Measurements from ENCODE around the gene MIPOL1. TPM values are rescaled to one million over a fixed set of nuclear protein-coding genes. Genes with fewer than 3 reads are reported as not detected.

The MIPOL1 gene
- total and polyA plus RNA-seq, 9 of the 15 experiments (the other 6 are each of a cell fraction or from before 2014, with no cell fraction given): 6.7 to 21.9 (median 12.4) TPM

- ChIA-PET POLR2A (no interaction called here), CTCF (ENCODE audit: low intra/inter-chr PET ratio) (no interaction called here)
- H3K9me3 ChIP-seq (replicated peaks; ENCODE audit: control insufficient read depth, insufficient read depth, low read depth, low read length): no peaks in the 10 kb centered on the region
- intact Hi-C loops (cut with micrococcal nuclease): no loop called here
- 5% methylated on average over 2 of the region's 2 CpGs for WGBS (ENCODE audit: insufficient coverage, low coverage, missing lambda C conversion rate)
- H3K4me1 ChIP-seq (replicated peaks in 1 of 2; ENCODE audit: control insufficient read depth in 2 of 2, insufficient read depth in 2 of 2, low read length in 2 of 2): no peaks in the 10 kb centered on the region
- H3K27ac ChIP-seq (ENCODE audit: extremely low read depth, low read depth, low read length): no peak overlapping the region
- H3K9ac ChIP-seq (ENCODE audit: insufficient read depth in 1 of 2, low read depth in 2 of 2, low read length in 2 of 2): no peak overlapping the region
- no peaks in the 10 kb centered on the region for H3K9me1 ChIP-seq (ENCODE audit: control insufficient read depth, insufficient read depth, low read length)
- in situ Hi-C loops (cut with MboI): no loop called here
- no peak overlapping the region for H3K4me3 ChIP-seq
- no peaks in the 10 kb centered on the region for H3K36me3 ChIP-seq (ENCODE audit: control insufficient read depth, insufficient read depth, low read length)
- TF ChIP-seq ZNF212 (CRISPR knock-in tag; IDR thresholded peaks at IDR 0.05) (no peak), RCOR1 (IDR thresholded peaks at IDR 0.05; ENCODE audit: borderline replicate concordance in 1 of 2, low read depth in 2 of 2, low read length in 2 of 2) (no peak), NCOA4 (IDR thresholded peaks at IDR 0.05; ENCODE audit: partially characterized antibody) (no peak), ZNF77 (CRISPR knock-in tag; IDR thresholded peaks at IDR 0.05) (no peak), UBTF (IDR thresholded peaks at IDR 0.05; ENCODE audit: borderline replicate concordance in 1 of 2, low read depth in 2 of 2, low read length in 2 of 2) (no peak), ARHGAP35 (IDR thresholded peaks at IDR 0.05; ENCODE audit: partially characterized antibody) (no peak), THRAP3 (IDR thresholded peaks at IDR 0.05; ENCODE audit: borderline replicate concordance) (no peak), SMARCA5 (IDR thresholded peaks at IDR 0.05) (no peak), XRCC4 (IDR thresholded peaks at IDR 0.05; ENCODE audit: extremely low read depth, insufficient read depth, insufficient read length) (no peak), ZC3H4 (CRISPR knock-in tag; IDR thresholded peaks at IDR 0.05; ENCODE audit: borderline replicate concordance) (no peak), ERF (CRISPR knock-in tag; IDR thresholded peaks at IDR 0.05) (no peak), HLTF (IDR thresholded peaks at IDR 0.05) (no peak), SAFB (IDR thresholded peaks at IDR 0.05; ENCODE audit: borderline replicate concordance, low read depth, low read length) (no peak)
- no peaks in the 10 kb centered on the region for H3K79me2 ChIP-seq (ENCODE audit: control insufficient read depth, insufficient read depth, low read length)
- H2AFZ ChIP-seq (ENCODE audit: low read depth, low read length): no peak overlapping the region
- no peaks in the 10 kb centered on the region for H3K27me3 ChIP-seq (ENCODE audit: control insufficient read depth in 2 of 2, insufficient read depth in 2 of 2, low read length in 2 of 2)
- BruUV-seq (replicated peaks): no TSS peak
- H3K4me2 ChIP-seq (ENCODE audit: insufficient read depth, low read length): no peak overlapping the region
- no peak for FAIRE-seq
- no peak for DNase-seq (ENCODE audit: extremely low read depth in 1 of 4, low spot score in 3 of 4)
- H4K20me1 ChIP-seq (replicated peaks; ENCODE audit: control insufficient read depth, insufficient read depth, low read length): no peaks in the 10 kb centered on the region
- ATAC-seq: no peak
These were observed 346.7 kb downstream of the MIPOL1 start for GRCh38 chr14:37544407-37544806.

Data from K562 (cell line).